PFSK-1 (cell line): ENCODE results near the gene SLC4A2.

Source experiments
- FOXP2 ChIP-seq: optimal IDR thresholded peaks from 2 replicates; pipeline ENCODE3; 2011; ENCODE audit warnings: borderline replicate concordance, control low read depth, inconsistent platforms; ENCODE audit not compliant: insufficient read depth; ENCODE audit errors: extremely low read length, extremely low read depth
- POLR2AphosphoS5 ChIP-seq: IDR thresholded peaks from 2 replicates; pipeline ENCODE4 v1.6.1; 2012; ENCODE audit warnings: low read depth, mild to moderate bottlenecking, control low read depth, low read length, moderate library complexity
- REST ChIP-seq, 2 experiments: IDR thresholded peaks; 2 replicates each; pipeline versions ENCODE4 v1.6.1 to v1.8.0; 2011 to 2012; ENCODE audit warnings: low read depth in 2 of 2, low read length in 2 of 2, control low read depth in 1 of 2, inconsistent platforms in 1 of 2, mild to moderate bottlenecking in 1 of 2, moderate library complexity in 1 of 2; ENCODE audit not compliant: insufficient read depth in 1 of 2
- SIN3A ChIP-seq: IDR thresholded peaks from 2 replicates; pipeline ENCODE4 v1.6.1; 2012; ENCODE audit warnings: mild to moderate bottlenecking, low read length, moderate library complexity, borderline replicate concordance; ENCODE audit not compliant: insufficient read depth
- TAF1 ChIP-seq: IDR thresholded peaks from 2 replicates; pipeline ENCODE4 v1.6.1; 2012; ENCODE audit warnings: low read length, control low read depth, borderline replicate concordance; ENCODE audit not compliant: insufficient read depth

Gene SLC4A2

DNA sequence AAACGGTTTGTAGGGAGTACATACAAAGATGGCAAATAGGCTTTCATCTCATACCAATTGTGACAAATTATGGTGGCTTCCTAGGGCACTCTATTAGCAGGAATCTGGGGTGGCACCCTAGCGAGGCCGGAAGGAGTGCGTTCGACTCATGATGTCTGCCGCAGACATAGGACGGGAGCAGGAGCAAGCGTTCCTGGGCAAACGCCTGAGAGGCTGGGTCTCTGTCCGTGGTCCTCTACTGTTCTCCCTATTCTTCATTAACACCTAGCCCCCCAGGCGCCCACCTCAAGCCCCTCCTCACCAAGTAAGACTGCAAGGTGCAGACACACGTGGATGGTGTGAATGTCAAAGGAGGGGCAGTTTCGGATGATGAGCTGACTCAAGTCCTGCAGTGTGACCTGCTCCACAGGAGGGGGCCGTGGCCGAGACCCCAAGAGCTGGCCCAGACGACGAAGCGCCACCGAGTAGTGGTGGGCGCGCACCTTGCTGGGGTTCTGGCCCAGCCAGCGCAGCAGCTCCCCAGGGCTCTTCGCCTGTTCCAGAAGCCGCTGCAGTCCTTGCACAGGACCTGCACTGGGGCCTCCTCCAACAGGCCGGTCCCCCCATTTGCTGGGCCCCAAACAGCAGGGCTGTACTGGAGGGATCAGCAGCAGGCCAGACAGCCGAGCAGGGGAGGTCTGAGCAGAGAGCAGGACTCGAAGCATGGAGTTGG is 20.0 kb downstream of the SLC4A2 start:
- no peak for TF ChIP-seq TAF1
- TF ChIP-seq POLR2AphosphoS5: no peak; the same call in 1 of the 2 replicates

- TF ChIP-seq SIN3A: peak; percentile 41; the same call in 1 of the 2 replicates
- TF ChIP-seq POLR2AphosphoS5: no peak
- TF ChIP-seq FOXP2: no peak
Measured at GRCh38 chr7:151080067-151080521, 20.7 kb downstream of the SLC4A2 start.

GRCh38 chr7:151080522-151081169 is 21.3 kb downstream of the SLC4A2 start, which contains the start of gene FASTK:
Gene FASTK, minus strand, starts transcription at chr7:151080809. Its CDS starts 43 bp downstream, at chr7:151080766.
- TF ChIP-seq TAF1 (peak; percentile 90; the same call in 1 of the 2 replicates), POLR2AphosphoS5 (peak; percentile 84), SIN3A (no peak; the same call in 1 of the 2 replicates)

DNA sequence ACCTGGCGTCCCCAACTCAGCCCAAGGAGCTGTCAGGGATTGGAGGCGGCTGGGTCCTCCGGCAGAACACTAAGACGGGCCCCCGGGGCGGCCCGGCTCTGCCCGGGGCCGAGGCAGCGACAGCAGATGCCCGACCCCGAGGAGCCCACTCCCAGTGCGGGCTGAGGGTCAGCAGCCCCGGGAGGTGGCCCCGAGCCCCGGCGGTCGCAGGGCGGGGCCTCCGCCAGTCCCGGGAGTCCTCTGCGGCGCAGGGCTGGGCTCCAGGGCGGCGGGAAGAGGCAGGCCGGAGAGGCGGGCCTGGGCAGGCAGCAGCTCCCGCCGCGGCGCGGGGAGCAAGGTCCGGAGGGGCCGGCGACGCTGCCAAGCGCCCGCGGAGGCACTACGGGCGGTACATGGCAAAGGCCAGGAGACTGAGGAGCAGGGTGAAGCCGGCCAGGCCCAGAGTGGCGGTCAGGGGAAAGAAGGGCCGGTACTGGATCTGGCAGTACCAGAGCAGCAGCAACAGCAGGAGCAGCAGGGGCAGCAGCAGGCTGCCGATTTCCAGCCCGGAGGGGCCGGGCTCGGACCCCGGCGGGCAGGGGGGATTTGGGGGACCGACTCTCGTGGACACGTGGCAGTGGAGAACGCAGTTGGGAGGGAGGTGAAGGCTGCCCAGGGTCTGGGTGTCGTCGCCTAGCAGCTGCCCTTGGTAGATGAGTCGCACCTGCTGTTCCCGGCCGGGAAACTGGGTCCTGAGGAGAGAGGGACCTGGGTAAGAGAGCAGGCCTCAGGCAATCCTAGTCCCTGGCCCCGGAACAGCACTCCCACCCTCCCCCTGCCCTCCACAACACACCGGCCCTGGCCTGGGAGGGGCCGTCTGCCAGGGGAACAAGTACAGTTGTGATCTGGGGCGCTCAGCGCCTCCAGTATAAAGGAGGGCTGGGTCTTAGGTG is 22.0 kb downstream of the SLC4A2 start:
- no peak for TF ChIP-seq SIN3A
- no peak for TF ChIP-seq TAF1
- TF ChIP-seq FOXP2: no peak
- no peak for TF ChIP-seq REST (IDR thresholded peaks at IDR 0.05; ENCODE audit: insufficient read depth in 1 of 2, low read depth in 2 of 2, low read length in 2 of 2)

- TF ChIP-seq POLR2AphosphoS5 (0 out of 2 replicates have a peak, but pooled peaks have one; percentile 19), SIN3A (no peak)
Measured at GRCh38 chr7:151082141-151083070, 23.0 kb downstream of the SLC4A2 start.

- TF ChIP-seq POLR2AphosphoS5 (peak; percentile 28; the same call in 1 of the 2 replicates), REST (IDR thresholded peaks at IDR 0.05; ENCODE audit: insufficient read depth in 1 of 2, low read depth in 2 of 2, low read length in 2 of 2) (no peak)
Measured at GRCh38 chr7:151083071-151083823, 23.9 kb downstream of the SLC4A2 start, which contains the start of gene TMUB1. Gene TMUB1, minus strand, starts transcription at chr7:151083493. Its CDS starts 930 bp downstream, at chr7:151082563.
